Smooth muscle cell (in vitro differentiated cells): Measurements from ENCODE around the gene TKFC. TPM values are rescaled to one million over a fixed set of nuclear protein-coding genes. Genes with fewer than 3 reads are reported as not detected.

Experiments
- DNase-seq: peaks from one replicate; lab custom pipeline; 2025; ENCODE audit not compliant: unreplicated experiment; lab: John Stamatoyannopoulos, UW
- H2AFZ ChIP-seq: fragments of 200-600 bp; sonication (generic); 2 replicates; pipeline ENCODE4 v1.6.0; 2016; ENCODE audit warnings: antibody characterized with exemption, low read depth, mild to moderate bottlenecking
- H3F3A ChIP-seq: fragments of 200-600 bp; sonication (generic); 2 replicates; pipeline ENCODE4 v1.6.0; 2017; ENCODE audit warnings: antibody characterized with exemption, low read depth
- H3K27ac ChIP-seq: fragments of 200-600 bp; sonication (generic); 2 replicates; pipeline ENCODE4 v1.5.1; 2016; ENCODE audit warnings: low read depth, mild to moderate bottlenecking
- H3K27me3 ChIP-seq: fragments of 200-600 bp; sonication (generic); 2 replicates; pipeline ENCODE4 v1.6.1; 2016; ENCODE audit warnings: low read depth, mild to moderate bottlenecking
- H3K36me3 ChIP-seq: fragments of 200-600 bp; sonication (generic); 2 replicates; pipeline ENCODE4 v1.5.1; 2016; ENCODE audit warnings: low read depth
- H3K4me1 ChIP-seq: fragments of 200-600 bp; sonication (generic); 2 replicates; pipeline ENCODE4 v1.5.1; 2016; ENCODE audit warnings: low read depth
- H3K4me2 ChIP-seq: fragments of 200-600 bp; sonication (generic); 2 replicates; pipeline ENCODE4 v1.6.0; 2016; ENCODE audit warnings: mild to moderate bottlenecking
- H3K4me3 ChIP-seq: fragments of 200-600 bp; sonication (generic); 2 replicates; pipeline ENCODE4 v1.5.1; 2016; ENCODE audit warnings: mild to moderate bottlenecking
- H3K79me2 ChIP-seq: fragments of 200-600 bp; sonication (generic); 2 replicates; pipeline ENCODE4 v1.6.0; 2016; ENCODE audit warnings: low read depth, mild to moderate bottlenecking
- H3K9ac ChIP-seq: fragments of 200-600 bp; sonication (generic); 2 replicates; pipeline ENCODE4 v1.6.0; 2016; ENCODE audit warnings: low read depth
- H3K9me3 ChIP-seq: fragments of 200-600 bp; sonication (generic); replicated peaks from 2 replicates; pipeline ENCODE4 v1.5.1; 2016; ENCODE audit warnings: low read depth
- H4K20me1 ChIP-seq: fragments of 200-600 bp; sonication (generic); 2 replicates; pipeline ENCODE4 v1.6.0; 2016; ENCODE audit warnings: low read depth
- WGBS: methylation state at CpG from one replicate; pipeline ENCODE4 v1.1.7; 2016; ENCODE audit warnings: low lambda C conversion rate; 5-methylcytosine and 5-hydroxymethylcytosine counted together
- polyA plus RNA-seq: library from polyadenylated mRNA; unstranded; fragments of >200 nt; fragmentation: Nextera tagmentation; extraction: Ambion mirVana; gene quantifications from 2 replicates; pipeline ENCODE4 v1.2.1, GENCODE V29; 2016
- total RNA-seq: library from RNA; depleted of rRNA; stranded (reverse); fragments of >200 nt; gene quantifications from 2 replicates; pipeline ENCODE4 v1.2.3, GENCODE V29; 2014
- TF ChIP-seq, protein P1 (sequence below): fragments of 200-600 bp; sonication (generic); IDR thresholded peaks from 2 replicates; pipeline ENCODE4 v1.5.1; 2017; ENCODE audit warnings: borderline replicate concordance, mild to moderate bottlenecking, antibody characterized with exemption; ENCODE audit not compliant: insufficient read depth, poor library complexity, severe bottlenecking

The TKFC gene
- total and polyA plus RNA-seq, 2 experiments from 2014 or later = 24.3 to 47.0 TPM

DNA sequence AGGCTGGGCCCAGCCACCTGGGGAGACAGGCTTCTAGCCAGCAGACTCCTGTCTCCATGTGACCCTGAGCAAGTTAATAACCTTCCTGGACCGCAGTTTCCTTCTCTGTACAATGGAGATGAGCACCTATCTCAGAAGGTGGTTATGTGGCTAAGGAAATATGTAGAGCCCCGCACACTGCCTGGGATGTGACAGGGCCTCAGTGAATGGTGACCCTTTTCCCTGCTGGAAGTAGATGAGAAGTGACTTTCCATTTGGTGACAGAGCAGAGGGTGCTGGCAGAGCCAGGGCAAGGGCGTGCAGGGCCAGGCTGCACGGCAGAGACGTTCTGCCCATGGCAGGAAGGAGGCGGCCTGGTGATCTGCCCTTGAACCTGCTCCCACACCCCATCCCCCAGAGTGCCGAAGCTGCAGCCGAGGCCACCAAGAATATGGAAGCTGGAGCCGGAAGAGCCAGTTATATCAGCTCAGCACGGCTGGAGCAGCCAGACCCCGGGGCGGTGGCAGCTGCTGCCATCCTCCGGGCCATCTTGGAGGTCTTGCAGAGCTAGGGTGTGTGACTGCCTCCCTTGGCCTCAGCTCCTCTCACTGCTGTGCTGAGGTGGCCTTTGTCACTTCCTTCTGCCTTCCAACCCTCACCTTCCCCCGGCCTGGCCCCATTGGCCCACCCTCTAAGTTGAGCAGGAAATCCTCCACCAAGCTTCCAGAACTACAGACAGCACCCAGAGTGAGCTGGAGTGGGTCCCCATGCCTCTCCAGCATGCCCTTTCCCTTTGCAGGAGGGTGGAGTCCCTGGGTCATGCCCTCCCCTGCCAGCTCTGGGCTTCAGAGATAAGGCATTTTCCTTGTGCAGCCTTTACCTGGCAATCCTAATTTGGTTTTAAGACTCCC lies 13.2 kb downstream of the TKFC start:
- Histone ChIP-seq H3K9me3 (no peaks in the 10 kb centered on the region), H3F3A (no peaks in the 10 kb centered on the region), H3K4me3 (no peak overlapping the region), H3K79me2 (no peaks in the 10 kb centered on the region), H3K27ac (no peak overlapping the region), H2AFZ (no peak overlapping the region), H3K4me2 (no peak overlapping the region), H3K4me1 (no peaks in the 10 kb centered on the region), H4K20me1 (no peaks in the 10 kb centered on the region), H3K27me3 (no peaks in the 10 kb centered on the region), H3K36me3 (no peaks in the 10 kb centered on the region), H3K9ac (no peak overlapping the region)
- WGBS = 89% methylated on average over 14 of the region's 14 CpGs
- no peak for DNase-seq
- TF ChIP-seq, protein P1, sequence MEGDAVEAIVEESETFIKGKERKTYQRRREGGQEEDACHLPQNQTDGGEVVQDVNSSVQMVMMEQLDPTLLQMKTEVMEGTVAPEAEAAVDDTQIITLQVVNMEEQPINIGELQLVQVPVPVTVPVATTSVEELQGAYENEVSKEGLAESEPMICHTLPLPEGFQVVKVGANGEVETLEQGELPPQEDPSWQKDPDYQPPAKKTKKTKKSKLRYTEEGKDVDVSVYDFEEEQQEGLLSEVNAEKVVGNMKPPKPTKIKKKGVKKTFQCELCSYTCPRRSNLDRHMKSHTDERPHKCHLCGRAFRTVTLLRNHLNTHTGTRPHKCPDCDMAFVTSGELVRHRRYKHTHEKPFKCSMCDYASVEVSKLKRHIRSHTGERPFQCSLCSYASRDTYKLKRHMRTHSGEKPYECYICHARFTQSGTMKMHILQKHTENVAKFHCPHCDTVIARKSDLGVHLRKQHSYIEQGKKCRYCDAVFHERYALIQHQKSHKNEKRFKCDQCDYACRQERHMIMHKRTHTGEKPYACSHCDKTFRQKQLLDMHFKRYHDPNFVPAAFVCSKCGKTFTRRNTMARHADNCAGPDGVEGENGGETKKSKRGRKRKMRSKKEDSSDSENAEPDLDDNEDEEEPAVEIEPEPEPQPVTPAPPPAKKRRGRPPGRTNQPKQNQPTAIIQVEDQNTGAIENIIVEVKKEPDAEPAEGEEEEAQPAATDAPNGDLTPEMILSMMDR = no peak

DNA sequence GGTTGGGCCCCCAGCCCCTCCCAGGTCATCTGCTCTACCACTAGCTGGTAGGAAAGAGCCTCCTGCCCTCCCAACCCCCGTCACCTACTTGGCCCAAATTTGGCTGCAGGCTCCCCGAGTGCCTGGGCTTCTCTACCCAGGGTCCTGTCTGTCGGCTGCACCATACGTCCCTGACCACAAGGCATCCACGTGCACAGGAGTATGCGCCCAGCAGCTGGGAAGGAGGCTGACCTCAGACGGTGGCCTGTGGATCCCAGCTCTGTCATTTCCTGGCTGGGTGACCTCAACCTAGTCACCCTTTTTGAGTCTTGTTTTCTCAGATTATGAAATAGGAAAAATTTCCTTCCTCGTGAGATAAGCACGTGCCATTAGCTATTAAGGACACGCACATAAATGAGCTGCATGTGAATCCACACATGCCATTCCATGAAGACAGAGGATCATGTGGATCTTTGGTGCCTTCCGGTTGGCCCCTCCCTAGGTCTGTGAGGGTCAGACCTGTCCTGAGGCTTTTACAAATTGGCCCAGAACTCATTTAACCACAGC lies 15.0 kb downstream of the TKFC start:
- Histone ChIP-seq H3K27ac (no peak overlapping the region), H4K20me1 (no peaks in the 10 kb centered on the region), H3K4me3 (no peak overlapping the region), H3K36me3 (no peaks in the 10 kb centered on the region), H3K27me3 (no peaks in the 10 kb centered on the region), H3K4me1 (no peaks in the 10 kb centered on the region), H3K9me3 (no peaks in the 10 kb centered on the region), H3K9ac (no peak overlapping the region), H3F3A (no peaks in the 10 kb centered on the region), H2AFZ (no peak overlapping the region), H3K4me2 (no peak overlapping the region), H3K79me2 (no peaks in the 10 kb centered on the region)
- TF ChIP-seq, protein P1 = no peak
- WGBS = 80% methylated on average over 11 of the region's 11 CpGs
- DNase-seq = no peak

DNA sequence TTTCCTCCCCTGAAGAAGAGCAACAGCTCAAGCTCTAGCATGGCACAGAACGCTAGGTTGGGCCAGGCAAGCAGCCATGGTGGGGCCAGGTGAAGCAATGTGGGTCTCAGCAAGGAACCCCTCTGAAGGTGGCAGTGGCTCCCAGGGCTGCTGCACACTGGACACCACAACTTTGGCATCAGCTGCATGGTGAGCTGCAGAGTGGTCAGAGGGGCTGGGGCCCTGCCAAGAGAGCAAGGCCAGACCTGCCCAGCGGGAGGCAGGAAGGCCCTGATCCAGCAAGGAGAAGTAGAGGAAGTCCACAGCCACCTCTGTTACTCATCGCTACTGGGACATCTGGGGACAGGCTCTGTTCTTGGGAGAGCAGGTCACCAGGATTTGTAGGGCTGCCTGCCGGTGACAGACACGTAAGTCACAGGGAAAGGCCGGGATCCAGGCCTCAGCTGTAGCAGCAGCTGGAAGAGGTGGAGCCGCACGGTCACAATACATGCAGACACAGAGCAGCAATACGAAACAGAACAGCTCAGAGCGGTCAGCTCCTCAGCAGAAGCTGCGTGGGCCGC lies 16.2 kb downstream of the TKFC start:
- WGBS = 92% methylated on average over 12 of the region's 12 CpGs
- no peaks in the 10 kb centered on the region for H4K20me1 ChIP-seq
- TF ChIP-seq, protein P1 = no peak
- H3K4me3 ChIP-seq = no peak overlapping the region
- H3K9me3 ChIP-seq = no peaks in the 10 kb centered on the region
- no peak overlapping the region for H3K27ac ChIP-seq
- no peaks in the 10 kb centered on the region for H3K4me1 ChIP-seq
- DNase-seq = no peak
- no peaks in the 10 kb centered on the region for H3K36me3 ChIP-seq
- H3K79me2 ChIP-seq = no peaks in the 10 kb centered on the region
- H3K27me3 ChIP-seq = no peaks in the 10 kb centered on the region
- no peaks in the 10 kb centered on the region for H3F3A ChIP-seq
- no peak overlapping the region for H3K9ac ChIP-seq
- no peak overlapping the region for H3K4me2 ChIP-seq
- no peak overlapping the region for H2AFZ ChIP-seq
